ENCODE results near the gene ATP6V1G3. TPM values are rescaled to one million over a fixed set of nuclear protein-coding genes. Genes with fewer than 3 reads are reported as not detected.

Gene ATP6V1G3
- total and polyA plus RNA-seq, 2 donors (not counting 1 experiment from before 2014, with no cell fraction given), result not detected

- Histone ChIP-seq H3K4me3 (ENCODE audit: control extremely low read depth in 1 of 5, extremely low read depth in 1 of 5, insufficient read depth in 1 of 5, low read depth in 2 of 5, low read length in 4 of 5) (no peak overlapping the region), H3K27ac (ENCODE audit: low read length in 2 of 2) (peak overlapping the region in 1 of 2 donors; percentile 65), H3K79me2 (ENCODE audit: control insufficient read depth, insufficient read depth, low read length) (peaks cover 13% of the 10 kb centered on the region), H4K20me1 (ENCODE audit: control insufficient read depth, insufficient read depth, low read length, poor library complexity, severe bottlenecking) (no peaks in the 10 kb centered on the region), H2AFZ (ENCODE audit: insufficient read depth, low read depth, low read length, poor library complexity, severe bottlenecking) (no peak overlapping the region), H3K9me3 (ENCODE audit: control extremely low read depth in 1 of 3, control insufficient read depth in 2 of 3, insufficient read depth in 1 of 3, low read length in 2 of 3) (peaks cover 2 to 5% (median 2%) of the 10 kb centered on the region in 3 donors), H3K27me3 (replicated peaks in 1 of 4; ENCODE audit: control extremely low read depth in 1 of 4, control insufficient read depth in 3 of 4, insufficient read depth in 4 of 4, low read length in 3 of 4) (no peaks in the 10 kb centered on the region), H3K36me3 (replicated peaks in 1 of 2; ENCODE audit: control extremely low read depth in 1 of 2, control insufficient read depth in 1 of 2, extremely low read depth in 1 of 2, insufficient read depth in 2 of 2, low read length in 1 of 2) (no peaks in the 10 kb centered on the region), H3K4me2 (replicated peaks; ENCODE audit: low read depth, low read length, poor library complexity, severe bottlenecking) (no peak overlapping the region), H3K9ac (ENCODE audit: low read length) (no peak overlapping the region), H3K4me1 (ENCODE audit: control insufficient read depth in 2 of 2, insufficient read depth in 2 of 2, low read length in 2 of 2) (peaks cover 44 to 67% of the 10 kb centered on the region in 2 donors)
- H3K27me3 Mint-ChIP-seq, result no peaks in the 10 kb centered on the region
- DNase-seq (no peak), ATAC-seq (ENCODE audit: low read depth) (no peak)
- CTCF ChIA-PET, result interaction anchor here (0.7 to 1.4 kb wide), 5 partner anchors 11 to 140 kb away, joined by 3 to 4 read pairs (median 3); no protein-coding TSS in a partner anchor
- H3K4me3 Mint-ChIP-seq, result no peak overlapping the region
- WGBS (ENCODE audit: insufficient coverage), result no CpG with 5 or more reads among the region's 1 CpG
- intact Hi-C loops (cut with micrococcal nuclease), result loop anchor here (2.0 kb wide), 2 partner anchors 20 to 56 kb away; no protein-coding TSS in a partner anchor
- H3K27ac Mint-ChIP-seq, result peak overlapping the region; percentile 53
- no peak for TF ChIP-seq CTCF (IDR thresholded peaks at IDR 0.05)
- no peaks in the 10 kb centered on the region for H3K9me3 Mint-ChIP-seq (ENCODE audit: insufficient read depth)
- POLR2A ChIA-PET, result interaction anchor here (0.6 kb wide), 1 partner anchor 70 kb away, joined by 6 read pairs; no protein-coding TSS in a partner anchor
- H3K4me1 Mint-ChIP-seq, result peaks cover 64% of the 10 kb centered on the region
Measured at GRCh38 chr1:198542632-198543031, 2.2 kb upstream of the ATP6V1G3 start.

GRCh38 chr1:198541737-198542136 is 1.3 kb upstream of the ATP6V1G3 start:
- H3K27me3 Mint-ChIP-seq, result no peaks in the 10 kb centered on the region
- Histone ChIP-seq H3K4me2 (replicated peaks; ENCODE audit: low read depth, low read length, poor library complexity, severe bottlenecking) (peak overlapping the region; percentile 2), H3K4me3 (ENCODE audit: control extremely low read depth in 1 of 5, extremely low read depth in 1 of 5, insufficient read depth in 1 of 5, low read depth in 2 of 5, low read length in 4 of 5) (no peak overlapping the region), H3K79me2 (ENCODE audit: control insufficient read depth, insufficient read depth, low read length) (peaks cover 16% of the 10 kb centered on the region), H3K4me1 (ENCODE audit: control insufficient read depth in 2 of 2, insufficient read depth in 2 of 2, low read length in 2 of 2) (peaks cover 49 to 76% of the 10 kb centered on the region in 2 donors), H3K9ac (ENCODE audit: low read length) (no peak overlapping the region), H3K27ac (ENCODE audit: low read length in 2 of 2) (peak overlapping the region in 1 of 2 donors; percentile 65), H3K27me3 (replicated peaks in 1 of 4; ENCODE audit: control extremely low read depth in 1 of 4, control insufficient read depth in 3 of 4, insufficient read depth in 4 of 4, low read length in 3 of 4) (no peaks in the 10 kb centered on the region), H4K20me1 (ENCODE audit: control insufficient read depth, insufficient read depth, low read length, poor library complexity, severe bottlenecking) (no peaks in the 10 kb centered on the region), H3K36me3 (replicated peaks in 1 of 2; ENCODE audit: control extremely low read depth in 1 of 2, control insufficient read depth in 1 of 2, extremely low read depth in 1 of 2, insufficient read depth in 2 of 2, low read length in 1 of 2) (no peaks in the 10 kb centered on the region), H3K9me3 (ENCODE audit: control extremely low read depth in 1 of 3, control insufficient read depth in 2 of 3, insufficient read depth in 1 of 3, low read length in 2 of 3) (peaks cover 1 to 5% (median 2%) of the 10 kb centered on the region in 3 donors), H2AFZ (ENCODE audit: insufficient read depth, low read depth, low read length, poor library complexity, severe bottlenecking) (no peak overlapping the region)
- WGBS (ENCODE audit: insufficient coverage), result no CpG with 5 or more reads among the region's 3 CpGs
- DNase-seq (no peak), ATAC-seq (ENCODE audit: low read depth) (no peak)
- peaks cover 71% of the 10 kb centered on the region for H3K4me1 Mint-ChIP-seq
- intact Hi-C loops (cut with micrococcal nuclease), result loop anchor here (2.0 kb wide), 2 partner anchors 19 to 57 kb away; no protein-coding TSS in a partner anchor
- ChIA-PET POLR2A (no interaction called here), CTCF (interaction anchor here (0.7 to 1.2 kb wide), 3 partner anchors 31 to 141 kb away, joined by 3 to 4 read pairs (median 3); no protein-coding TSS in a partner anchor)
- H3K27ac Mint-ChIP-seq, result no peak overlapping the region
- H3K4me3 Mint-ChIP-seq, result no peak overlapping the region
- no peaks in the 10 kb centered on the region for H3K9me3 Mint-ChIP-seq (ENCODE audit: insufficient read depth)
- TF ChIP-seq EZH2 (IDR thresholded peaks at IDR 0.05; ENCODE audit: borderline replicate concordance, insufficient read depth, low read depth, low read length, poor library complexity, severe bottlenecking) (no peak), CTCF (IDR thresholded peaks at IDR 0.05) (no peak)

All from B cell (primary cell).